Lower leg skin (tissue), 3 donors: ENCODE results near the gene DHPS.

ENCODE experiments used
- POLR2A ChIP-seq, 2 donors: fragments of 450-650 bp; IDR thresholded peaks; one replicate each; pipeline ENCODE4 v1.6.1; 2016 to 2017; ENCODE audit warnings: antibody characterized with exemption in 2 of 2, mild to moderate bottlenecking in 1 of 2, moderate library complexity in 1 of 2
- TF ChIP-seq, protein P1 (sequence below), 3 donors: fragments of 450-650 bp; IDR thresholded peaks; one replicate each; pipeline ENCODE4 v1.5.1; 2016; ENCODE audit warnings: antibody characterized with exemption in 3 of 3, mild to moderate bottlenecking in 3 of 3, moderate library complexity in 2 of 3

DNA sequence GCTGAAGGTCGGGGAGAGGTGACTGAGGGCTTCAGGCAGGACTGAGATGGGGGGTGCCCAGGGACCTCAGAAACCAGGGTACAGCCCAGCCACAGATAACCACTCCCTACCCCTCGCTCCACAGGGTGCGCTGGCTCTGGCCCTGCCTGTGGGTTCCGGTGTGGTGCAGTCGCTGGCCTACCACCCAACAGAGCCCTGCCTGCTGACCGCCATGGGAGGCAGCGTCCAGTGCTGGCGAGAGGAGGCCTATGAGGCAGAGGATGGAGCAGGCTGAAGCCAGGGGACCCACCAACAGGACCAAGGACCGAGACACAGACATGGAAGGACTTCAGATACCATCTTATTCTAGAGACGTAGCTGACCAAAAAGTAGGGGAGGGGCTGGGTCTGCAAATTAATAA, 6.3 kb downstream of the DHPS start:
- TF ChIP-seq, protein P1, sequence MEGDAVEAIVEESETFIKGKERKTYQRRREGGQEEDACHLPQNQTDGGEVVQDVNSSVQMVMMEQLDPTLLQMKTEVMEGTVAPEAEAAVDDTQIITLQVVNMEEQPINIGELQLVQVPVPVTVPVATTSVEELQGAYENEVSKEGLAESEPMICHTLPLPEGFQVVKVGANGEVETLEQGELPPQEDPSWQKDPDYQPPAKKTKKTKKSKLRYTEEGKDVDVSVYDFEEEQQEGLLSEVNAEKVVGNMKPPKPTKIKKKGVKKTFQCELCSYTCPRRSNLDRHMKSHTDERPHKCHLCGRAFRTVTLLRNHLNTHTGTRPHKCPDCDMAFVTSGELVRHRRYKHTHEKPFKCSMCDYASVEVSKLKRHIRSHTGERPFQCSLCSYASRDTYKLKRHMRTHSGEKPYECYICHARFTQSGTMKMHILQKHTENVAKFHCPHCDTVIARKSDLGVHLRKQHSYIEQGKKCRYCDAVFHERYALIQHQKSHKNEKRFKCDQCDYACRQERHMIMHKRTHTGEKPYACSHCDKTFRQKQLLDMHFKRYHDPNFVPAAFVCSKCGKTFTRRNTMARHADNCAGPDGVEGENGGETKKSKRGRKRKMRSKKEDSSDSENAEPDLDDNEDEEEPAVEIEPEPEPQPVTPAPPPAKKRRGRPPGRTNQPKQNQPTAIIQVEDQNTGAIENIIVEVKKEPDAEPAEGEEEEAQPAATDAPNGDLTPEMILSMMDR (IDR thresholded peaks at IDR 0.05), result no peak
- no peak for TF ChIP-seq POLR2A (IDR thresholded peaks at IDR 0.05)
